Hepatocyte (in vitro differentiated cells): ENCODE data around the gene RRP15. TPM values are rescaled to one million over a fixed set of nuclear protein-coding genes. Genes with fewer than 3 reads are reported as not detected.

Source experiments
- DNase-seq: peaks from one replicate; pipeline ENCODE4 v3.0.0-alpha.2; 2016; ENCODE audit warnings: low spot score
- H2AFZ ChIP-seq: fragments of 200-600 bp; sonication (generic); 2 replicates; pipeline ENCODE4 v1.6.0; 2016; ENCODE audit warnings: antibody characterized with exemption, mild to moderate bottlenecking
- H3K27ac ChIP-seq: fragments of 200-600 bp; sonication (generic); 2 replicates; pipeline ENCODE4 v1.5.1; 2016; ENCODE audit warnings: mild to moderate bottlenecking
- H3K27me3 ChIP-seq: fragments of 200-600 bp; sonication (generic); 2 replicates; pipeline ENCODE4 v1.6.1; 2016
- H3K36me3 ChIP-seq: fragments of 200-600 bp; sonication (generic); replicated peaks from 2 replicates; pipeline ENCODE4 v1.5.1; 2016; ENCODE audit warnings: low read depth; ENCODE audit not compliant: insufficient read depth
- H3K4me1 ChIP-seq: fragments of 200-600 bp; sonication (generic); 2 replicates; pipeline ENCODE4 v1.5.1; 2016; ENCODE audit warnings: mild to moderate bottlenecking, moderate library complexity; ENCODE audit not compliant: insufficient read depth
- H3K4me2 ChIP-seq: fragments of 200-600 bp; sonication (generic); 2 replicates; pipeline ENCODE4 v1.6.0; 2016
- H3K4me3 ChIP-seq: fragments of 200-600 bp; sonication (generic); 2 replicates; pipeline ENCODE4 v1.5.1; 2016; ENCODE audit warnings: mild to moderate bottlenecking
- H3K79me2 ChIP-seq: fragments of 200-600 bp; sonication (generic); 2 replicates; pipeline ENCODE4 v1.6.0; 2017; ENCODE audit warnings: mild to moderate bottlenecking
- H3K9me2 ChIP-seq: fragments of 200-600 bp; sonication (generic); replicated peaks from 2 replicates; pipeline ENCODE4 v1.6.0; 2017; ENCODE audit warnings: mild to moderate bottlenecking; ENCODE audit not compliant: insufficient read depth
- H3K9me3 ChIP-seq: fragments of 200-600 bp; sonication (generic); 2 replicates; pipeline ENCODE4 v1.5.1; 2016; ENCODE audit warnings: low read depth, mild to moderate bottlenecking
- H4K20me1 ChIP-seq: fragments of 200-600 bp; sonication (generic); 2 replicates; pipeline ENCODE4 v1.6.0; 2016; ENCODE audit warnings: mild to moderate bottlenecking; ENCODE audit not compliant: insufficient read depth, poor library complexity, severe bottlenecking
- EZH2 ChIP-seq: fragments of 200-600 bp; sonication (generic); IDR thresholded peaks from 2 replicates; pipeline ENCODE4 v1.6.1; 2016; ENCODE audit warnings: antibody characterized with exemption, mild to moderate bottlenecking, borderline replicate concordance
- EZH2phosphoT487 ChIP-seq: fragments of 200-600 bp; sonication (generic); IDR thresholded peaks from one replicate; pipeline ENCODE4 v1.6.1; 2018; ENCODE audit warnings: antibody characterized with exemption, mild to moderate bottlenecking, low read depth, moderate library complexity; ENCODE audit not compliant: unreplicated experiment, severe bottlenecking
- WGBS: methylation state at CpG from one replicate; pipeline ENCODE4 v1.1.6; 2016; ENCODE audit warnings: low lambda C conversion rate; ENCODE audit errors: missing lambda C conversion rate; 5-methylcytosine and 5-hydroxymethylcytosine counted together
- polyA plus RNA-seq: library from polyadenylated mRNA; unstranded; fragments of >200 nt; fragmentation: Nextera tagmentation; extraction: Ambion mirVana; gene quantifications from 2 replicates; pipeline ENCODE4 v1.2.1, GENCODE V29; 2016
- total RNA-seq: library from RNA; depleted of rRNA; stranded (reverse); fragments of >200 nt; gene quantifications from 2 replicates; pipeline ENCODE4 v1.2.3, GENCODE V29; 2014
- TF ChIP-seq, protein P1 (sequence below): fragments of 200-600 bp; sonication (generic); IDR thresholded peaks from 2 replicates; pipeline ENCODE4 v1.5.1; 2016; ENCODE audit warnings: antibody characterized with exemption, mild to moderate bottlenecking; ENCODE audit not compliant: poor library complexity

RRP15 gene
- total and polyA plus RNA-seq, 2 experiments from 2014 or later = 6.7 to 9.0 TPM

GRCh38 chr1:218324226-218324580, 39.1 kb downstream of the RRP15 start:
- H3K4me3 ChIP-seq = no peak overlapping the region
- no peaks in the 10 kb centered on the region for H3K36me3 ChIP-seq
- H3K9me3 ChIP-seq = no peaks in the 10 kb centered on the region
- H3K4me1 ChIP-seq = no peaks in the 10 kb centered on the region
- no peak overlapping the region for H2AFZ ChIP-seq
- no peaks in the 10 kb centered on the region for H4K20me1 ChIP-seq
- H3K4me2 ChIP-seq = no peak overlapping the region
- H3K9me2 ChIP-seq = no peaks in the 10 kb centered on the region
- TF ChIP-seq, protein P1, sequence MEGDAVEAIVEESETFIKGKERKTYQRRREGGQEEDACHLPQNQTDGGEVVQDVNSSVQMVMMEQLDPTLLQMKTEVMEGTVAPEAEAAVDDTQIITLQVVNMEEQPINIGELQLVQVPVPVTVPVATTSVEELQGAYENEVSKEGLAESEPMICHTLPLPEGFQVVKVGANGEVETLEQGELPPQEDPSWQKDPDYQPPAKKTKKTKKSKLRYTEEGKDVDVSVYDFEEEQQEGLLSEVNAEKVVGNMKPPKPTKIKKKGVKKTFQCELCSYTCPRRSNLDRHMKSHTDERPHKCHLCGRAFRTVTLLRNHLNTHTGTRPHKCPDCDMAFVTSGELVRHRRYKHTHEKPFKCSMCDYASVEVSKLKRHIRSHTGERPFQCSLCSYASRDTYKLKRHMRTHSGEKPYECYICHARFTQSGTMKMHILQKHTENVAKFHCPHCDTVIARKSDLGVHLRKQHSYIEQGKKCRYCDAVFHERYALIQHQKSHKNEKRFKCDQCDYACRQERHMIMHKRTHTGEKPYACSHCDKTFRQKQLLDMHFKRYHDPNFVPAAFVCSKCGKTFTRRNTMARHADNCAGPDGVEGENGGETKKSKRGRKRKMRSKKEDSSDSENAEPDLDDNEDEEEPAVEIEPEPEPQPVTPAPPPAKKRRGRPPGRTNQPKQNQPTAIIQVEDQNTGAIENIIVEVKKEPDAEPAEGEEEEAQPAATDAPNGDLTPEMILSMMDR = no peak
- 97% methylated on average over 19 of the region's 20 CpGs for WGBS
- H3K27ac ChIP-seq = no peak overlapping the region
- no peaks in the 10 kb centered on the region for H3K27me3 ChIP-seq
- no peak for DNase-seq
- no peaks in the 10 kb centered on the region for H3K79me2 ChIP-seq

DNA sequence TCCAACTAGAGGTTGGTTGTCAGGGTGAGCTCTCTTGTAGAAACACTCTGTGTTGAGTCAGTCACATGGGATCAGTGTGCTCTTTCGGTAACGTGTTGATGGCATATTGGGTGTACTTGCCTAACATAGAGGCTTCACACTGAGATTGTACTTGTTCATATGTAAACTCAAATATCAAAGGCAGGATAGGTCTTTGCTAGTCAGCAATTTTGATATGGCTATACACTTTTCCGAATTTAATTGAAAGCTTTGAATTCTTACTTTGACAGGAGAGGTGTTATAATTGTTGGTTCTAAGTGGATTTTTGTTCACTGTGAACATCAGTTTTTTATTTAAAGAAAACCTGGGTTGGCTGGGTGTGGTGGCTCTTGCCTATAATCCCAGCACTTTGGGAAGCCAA, 43.7 kb downstream of the RRP15 start:
- no peaks in the 10 kb centered on the region for H3K9me2 ChIP-seq
- H4K20me1 ChIP-seq = no peaks in the 10 kb centered on the region
- TF ChIP-seq EZH2phosphoT487 (no peak), EZH2 (no peak)
- TF ChIP-seq, protein P1 = no peak

GRCh38 chr1:218330043-218330623, 45.0 kb downstream of the RRP15 start:
- Histone ChIP-seq H3K27me3 (no peaks in the 10 kb centered on the region), H4K20me1 (no peaks in the 10 kb centered on the region), H3K4me2 (no peak overlapping the region), H3K4me1 (no peaks in the 10 kb centered on the region), H3K9me3 (no peaks in the 10 kb centered on the region), H3K36me3 (no peaks in the 10 kb centered on the region), H2AFZ (no peak overlapping the region), H3K79me2 (no peaks in the 10 kb centered on the region), H3K4me3 (no peak overlapping the region), H3K27ac (no peak overlapping the region), H3K9me2 (no peaks in the 10 kb centered on the region)
- DNase-seq = peak; percentile 25
- no peak for TF ChIP-seq EZH2
- TF ChIP-seq, protein P1 = peak; percentile 68
- 22% methylated on average over 4 of the region's 4 CpGs for WGBS

More for the DNA sequence above, 43.7 kb downstream of the RRP15 start:
- Histone ChIP-seq H3K27me3 (no peaks in the 10 kb centered on the region), H3K9me3 (no peaks in the 10 kb centered on the region), H2AFZ (no peak overlapping the region), H3K79me2 (no peaks in the 10 kb centered on the region), H3K36me3 (no peaks in the 10 kb centered on the region), H3K4me3 (no peak overlapping the region), H3K27ac (no peak overlapping the region), H3K4me2 (no peak overlapping the region), H3K4me1 (no peaks in the 10 kb centered on the region)
- no peak for DNase-seq
- 91% methylated on average over 3 of the region's 3 CpGs for WGBS

- Histone ChIP-seq H3K4me1 (peaks cover 8% of the 10 kb centered on the region), H3K27ac (no peak overlapping the region), H3K27me3 (no peaks in the 10 kb centered on the region), H4K20me1 (no peaks in the 10 kb centered on the region), H3K4me3 (no peak overlapping the region), H3K9me2 (no peaks in the 10 kb centered on the region), H3K4me2 (no peak overlapping the region), H3K79me2 (no peaks in the 10 kb centered on the region), H3K9me3 (no peaks in the 10 kb centered on the region), H2AFZ (no peak overlapping the region), H3K36me3 (no peaks in the 10 kb centered on the region)
- no peak for DNase-seq
- TF ChIP-seq, protein P1 = no peak
- TF ChIP-seq EZH2phosphoT487 (no peak), EZH2 (no peak)
These were observed 47.3 kb downstream of the RRP15 start for GRCh38 chr1:218332416-218332815.
